HG02623 (cell line): ENCODE results near the gene PCED1A.
A peak's percentile ranks its signal among the peaks of the same experiment; 100 is the strongest.

Experiments used
- ATAC-seq: cut with Tn5 transposase; IDR thresholded peaks from one replicate; pipeline ENCODE4 v1.9.1; 2021; ENCODE audit warnings: moderate library complexity; ENCODE audit not compliant: unreplicated experiment

Gene PCED1A

GRCh38 chr20:2867081-2867864 is 26.8 kb upstream of the PCED1A start:
- ATAC-seq, result no peak

GRCh38 chr20:2866236-2866635 is 25.8 kb upstream of the PCED1A start:
- no peak for ATAC-seq

DNA sequence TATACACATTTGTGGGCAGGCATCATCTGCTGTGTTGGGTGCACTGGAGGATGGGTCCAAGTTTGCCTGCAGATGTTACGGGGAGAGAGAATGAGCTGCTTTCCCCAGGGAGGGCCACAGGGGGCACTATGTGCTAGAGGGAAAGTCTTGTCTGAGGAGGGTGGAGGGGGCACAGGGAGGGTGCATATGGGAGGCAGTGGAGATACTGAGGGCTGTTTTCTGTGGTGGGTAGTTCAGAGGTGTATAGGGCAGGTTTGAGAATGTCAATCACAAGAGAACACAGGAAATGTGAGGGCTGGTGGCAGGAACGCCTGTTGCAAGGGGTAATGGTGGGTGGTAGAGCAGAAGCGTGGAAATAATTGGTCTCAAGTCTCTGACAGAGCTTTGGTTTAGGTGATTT is 25.2 kb upstream of the PCED1A start:
- ATAC-seq, result no peak

GRCh38 chr20:2865101-2865500 is 24.6 kb upstream of the PCED1A start:
- ATAC-seq, result no peak

- no peak for ATAC-seq
Measured at GRCh38 chr20:2864626-2865025, 24.2 kb upstream of the PCED1A start.

GRCh38 chr20:2859330-2860121 is 19.1 kb upstream of the PCED1A start:
- no peak for ATAC-seq

- ATAC-seq, result no peak
Measured at GRCh38 chr20:2858591-2858990, 18.1 kb upstream of the PCED1A start.

DNA sequence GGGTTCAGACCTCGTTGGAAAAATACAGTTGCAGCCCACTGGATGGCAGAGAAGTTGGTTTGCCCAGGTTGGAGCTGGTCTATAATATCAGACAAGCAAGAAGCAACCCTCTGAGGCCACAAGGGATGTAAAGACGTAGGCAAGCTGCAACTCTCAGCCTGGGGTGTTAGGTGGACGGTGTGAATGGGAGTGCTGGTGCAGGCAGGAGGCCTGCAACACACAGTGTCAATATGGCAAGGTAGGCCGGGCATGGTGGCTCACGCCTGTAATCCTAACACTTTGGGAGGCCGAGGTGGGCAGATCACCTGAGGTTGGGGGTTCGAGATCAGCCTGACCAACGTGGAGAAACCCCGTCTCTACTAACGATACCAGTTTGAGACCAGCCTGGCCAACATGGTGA is 10.6 kb upstream of the PCED1A start:
- no peak for ATAC-seq

DNA sequence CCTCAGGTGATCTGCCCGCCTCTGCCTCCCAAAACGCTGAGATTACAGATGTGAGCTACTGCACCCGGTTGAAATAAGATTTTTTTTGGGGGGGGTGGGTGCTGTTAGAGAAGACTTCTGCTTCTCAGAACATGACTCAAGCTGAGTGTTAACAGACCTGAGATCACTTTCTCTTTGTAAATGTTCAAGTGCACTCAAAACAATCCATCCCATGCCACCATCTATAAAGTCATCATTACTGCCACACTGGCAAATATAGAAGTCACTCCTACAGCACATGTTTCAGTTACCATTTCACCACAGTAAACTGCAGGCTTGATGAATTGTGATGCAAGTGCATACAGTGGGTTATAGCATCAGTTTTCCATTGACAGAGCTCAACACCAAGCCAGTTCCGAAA is 9.1 kb upstream of the PCED1A start:
- no peak for ATAC-seq

GRCh38 chr20:2847802-2848201 is 7.3 kb upstream of the PCED1A start:
- ATAC-seq, result no peak

GRCh38 chr20:2846698-2847097 is 6.2 kb upstream of the PCED1A start:
- no peak for ATAC-seq

DNA sequence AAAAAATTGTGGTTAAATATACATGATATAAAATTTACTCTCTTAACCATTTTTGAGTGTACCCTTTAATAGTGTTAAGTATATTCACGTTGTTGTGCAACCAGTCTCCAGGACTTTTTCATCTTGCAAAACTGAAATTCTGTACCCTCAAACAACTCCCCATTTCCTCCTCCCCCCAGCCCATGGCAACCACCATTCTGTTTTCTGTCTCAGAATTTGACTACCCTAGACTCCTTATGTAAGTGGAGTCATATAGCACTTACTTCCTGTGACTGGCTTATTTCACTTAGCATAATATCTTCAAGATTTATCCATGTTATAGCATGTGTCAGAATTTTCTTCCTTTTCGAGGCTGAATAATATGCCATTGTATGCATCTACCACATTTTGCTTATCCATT is 5.2 kb upstream of the PCED1A start:
- ATAC-seq, result no peak

DNA sequence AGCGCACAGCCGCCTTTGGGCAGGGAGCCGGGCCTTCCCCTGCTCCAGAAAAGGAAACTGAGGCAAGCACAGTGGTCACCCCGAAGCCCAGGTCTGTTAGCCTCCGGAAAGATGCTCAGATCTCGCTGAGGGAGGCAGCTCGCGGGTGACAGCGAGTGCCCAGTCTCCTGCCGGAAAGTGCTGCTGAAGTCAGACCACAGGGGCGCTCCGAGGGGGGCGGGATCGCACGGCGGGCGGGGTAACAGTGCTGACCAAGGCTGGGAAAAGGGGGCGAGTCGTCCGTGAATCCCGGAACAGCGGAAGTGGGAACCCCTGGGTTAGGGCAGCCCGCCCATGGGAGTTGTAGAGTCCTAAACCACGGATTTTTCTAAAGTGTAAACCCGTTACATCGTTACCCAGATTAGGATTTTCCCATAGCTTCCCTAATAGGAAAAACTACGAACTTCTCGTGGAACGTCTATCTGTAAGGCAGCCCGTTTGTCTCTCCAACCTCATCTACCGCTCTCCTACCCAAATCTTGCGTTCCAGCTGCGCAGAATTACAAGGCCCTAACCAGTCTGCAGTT is 594 bp upstream of the PCED1A start:
- peak; percentile 26 for ATAC-seq

GRCh38 chr20:2839732-2840137 is 720 bp downstream of the PCED1A start:
- ATAC-seq, result no peak

GRCh38 chr20:2838847-2839671 is 1.4 kb downstream of the PCED1A start:
- ATAC-seq, result no peak

DNA sequence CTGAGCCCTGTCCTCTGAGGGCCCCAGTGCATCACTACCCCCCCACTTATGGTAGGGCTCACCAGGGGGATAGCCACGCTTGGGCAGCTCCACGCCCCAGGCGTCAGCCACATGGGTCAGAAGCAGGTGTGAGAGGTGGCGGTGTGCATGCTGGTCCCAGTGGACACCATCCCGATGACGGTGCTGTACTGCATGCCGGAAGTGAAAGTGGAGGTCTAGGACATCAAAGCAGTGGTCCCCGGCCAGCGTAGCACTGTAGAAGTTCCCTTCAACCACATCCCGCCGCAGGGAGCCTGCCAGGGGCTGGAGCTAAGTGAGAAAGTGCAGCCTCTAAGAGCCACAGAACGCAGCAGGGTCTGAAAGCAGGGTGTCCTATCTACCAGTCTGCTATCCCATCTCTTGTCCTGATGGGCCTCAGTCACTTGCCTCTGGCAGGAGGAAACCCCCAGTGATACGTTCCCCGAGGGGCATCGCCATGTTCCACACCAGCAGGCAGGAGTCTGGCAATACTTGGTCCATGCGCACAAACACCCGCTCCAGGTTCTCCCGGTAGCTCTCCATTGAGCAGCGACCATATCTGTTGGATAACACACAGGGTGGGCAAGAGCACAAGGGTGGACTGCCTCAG is 2.2 kb downstream of the PCED1A start:
- ATAC-seq, result no peak

DNA sequence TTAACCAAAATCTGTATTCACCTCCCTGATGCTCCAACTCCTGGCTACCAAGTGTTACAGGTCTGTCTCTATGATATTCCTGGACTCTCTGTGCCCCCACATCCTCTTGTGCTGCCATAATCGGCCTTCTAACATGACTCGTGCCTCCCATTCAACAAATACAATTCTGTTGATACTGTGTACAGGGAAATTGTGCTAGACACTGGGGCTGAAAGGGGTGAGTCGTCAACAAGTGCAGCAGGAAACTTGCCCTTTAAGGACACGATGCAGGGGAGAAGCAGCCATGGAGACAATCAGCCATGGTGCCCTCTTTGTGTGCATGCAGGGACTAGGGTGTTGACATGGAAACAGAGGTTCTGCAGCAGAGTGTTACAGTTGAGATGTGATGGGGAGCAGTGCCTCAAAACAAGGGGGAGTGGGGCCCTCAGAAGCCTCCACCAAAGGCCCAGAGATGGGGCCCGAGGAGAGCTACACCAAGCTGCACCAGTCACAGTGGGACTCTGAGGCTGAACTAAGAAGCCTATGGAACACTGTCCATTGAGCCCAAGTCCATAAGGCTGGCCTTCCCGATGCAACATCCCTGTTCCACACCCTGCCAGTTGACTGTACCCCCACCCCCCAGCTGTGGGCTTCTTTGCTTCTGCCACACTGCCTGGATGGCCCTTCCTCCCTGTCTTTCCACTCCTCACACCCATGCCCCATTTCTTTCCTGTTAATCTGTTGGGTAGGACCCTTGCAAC is 3.1 kb downstream of the PCED1A start:
- ATAC-seq, result no peak

DNA sequence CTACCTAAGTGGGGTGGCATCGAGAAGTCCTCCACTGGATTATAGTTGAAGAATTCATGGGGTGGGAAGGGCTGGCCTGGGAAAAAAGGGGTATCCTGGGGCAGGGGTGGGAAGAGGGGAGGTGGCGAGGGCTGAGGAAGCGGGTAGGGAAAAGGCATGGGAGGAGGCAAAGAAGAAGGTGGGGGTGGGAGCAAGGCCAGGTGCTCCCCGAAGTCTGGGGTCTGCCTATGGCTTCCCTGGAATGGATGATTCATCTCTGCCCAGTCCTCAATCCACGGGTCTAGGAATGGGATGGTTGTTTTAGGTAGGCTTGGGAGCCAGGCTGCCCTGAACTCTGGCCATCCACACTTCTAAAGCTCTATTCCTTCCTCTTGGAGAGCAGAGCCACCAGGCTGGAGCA is 4.4 kb downstream of the PCED1A start:
- ATAC-seq, result no peak

DNA sequence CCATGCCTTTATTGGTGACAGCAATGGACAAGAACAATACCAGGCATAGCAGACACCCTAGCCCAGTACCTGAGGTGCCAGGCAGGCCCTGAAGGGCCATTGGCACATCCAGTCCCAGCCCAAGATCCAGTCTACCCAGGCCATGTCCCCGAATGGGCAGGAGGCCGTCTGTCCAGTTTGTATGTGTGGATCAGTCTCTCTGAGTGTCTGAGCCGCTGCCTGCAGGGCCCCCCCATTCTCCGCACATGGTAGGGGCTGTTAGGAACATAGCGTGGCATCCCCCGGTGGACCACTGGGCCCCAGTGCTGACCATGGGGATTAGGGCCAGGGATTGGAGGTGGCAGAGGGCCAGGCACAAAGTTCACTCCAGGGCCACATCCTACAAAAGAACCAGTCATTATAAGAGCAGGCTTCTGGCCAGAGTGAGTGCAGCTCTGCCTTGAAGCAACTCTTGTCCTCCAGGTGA is 5.1 kb downstream of the PCED1A start:
- ATAC-seq, result no peak
